K562 (cell line): ENCODE data around the gene RAD51D. TPM values are rescaled to one million over a fixed set of nuclear protein-coding genes. Genes with fewer than 3 reads are reported as not detected.

Source experiments
- BRF1 ChIP-seq: IDR thresholded peaks from 3 replicates; pipeline ENCODE4 v1.6.1; 2011; ENCODE audit warnings: borderline replicate concordance, mild to moderate bottlenecking; ENCODE audit not compliant: insufficient read length; ENCODE audit errors: extremely low read depth
- DACH1 ChIP-seq: fragments of 450-650 bp; IDR thresholded peaks from 2 replicates; pipeline ENCODE4 v1.6.1; 2018; ENCODE audit not compliant: partially characterized antibody
- DPF2 ChIP-seq: fragments of 450-650 bp; IDR thresholded peaks from 2 replicates; pipeline ENCODE4 v1.6.1; 2016
- FOSL1 ChIP-seq: fragments of 200-800 bp; sonication (Bioruptor generic); conservative IDR thresholded peaks from 2 replicates; pipeline ENCODE4 v1.6.1; 2016; ENCODE audit warnings: missing genetic modification characterization, missing compliant biosample characterization
- HEY1 ChIP-seq: fragments of 250-450 bp; sonication (Bioruptor Pico); IDR thresholded peaks from 2 replicates; pipeline ENCODE4 v1.5.0; 2020; ENCODE audit warnings: mild to moderate bottlenecking, moderate library complexity, borderline replicate concordance
- JUN ChIP-seq, 2 experiments: sonication (generic) in 1 of 2; formaldehyde crosslinking in 1 of 2; IDR thresholded peaks; 2 replicates each; pipeline versions ENCODE4 v1.6.1 to v1.8.0; 2012 to 2022; ENCODE audit warnings: borderline replicate concordance in 2 of 2, mild to moderate bottlenecking in 2 of 2, improper control_type of control experiment in 1 of 2, low read depth in 1 of 2, low read length in 1 of 2, missing genetic modification reagents in 1 of 2
- KLF1 ChIP-seq: fragments of 450-650 bp; IDR thresholded peaks from 2 replicates; pipeline ENCODE4 v1.6.1; 2016; ENCODE audit warnings: missing genetic modification characterization, missing compliant biosample characterization
- NCOA4 ChIP-seq: fragments of 450-650 bp; IDR thresholded peaks from 2 replicates; pipeline ENCODE4 v1.6.1; 2018; ENCODE audit warnings: mild to moderate bottlenecking; ENCODE audit not compliant: partially characterized antibody
- NFE2 ChIP-seq: IDR thresholded peaks from 2 replicates; pipeline ENCODE4 v1.6.1; 2014; ENCODE audit warnings: antibody characterized with exemption, low read depth
- RB1 ChIP-seq: fragments of 450-650 bp; IDR thresholded peaks from 2 replicates; pipeline ENCODE4 v1.6.1; 2017; ENCODE audit warnings: low read depth, mild to moderate bottlenecking
- VEZF1 ChIP-seq: fragments of 200-800 bp; sonication (Bioruptor generic); IDR thresholded peaks from 2 replicates; pipeline ENCODE4 v1.6.1; 2017; ENCODE audit warnings: missing genetic modification characterization, missing compliant biosample characterization
- ZNF239 ChIP-seq: fragments of 250-450 bp; sonication (Bioruptor Pico); IDR thresholded peaks from 2 replicates; pipeline ENCODE4 v1.4.0; 2020; ENCODE audit warnings: mild to moderate bottlenecking
- ZNF316 ChIP-seq: fragments of 450-650 bp; IDR thresholded peaks from 2 replicates; pipeline ENCODE4 v1.6.1; 2016
- ZNF384 ChIP-seq: IDR thresholded peaks from 2 replicates; pipeline ENCODE4 v1.6.1; 2012; ENCODE audit warnings: low read depth, low read length, improper control_type of control experiment
- ZNF584 ChIP-seq: fragments of 200-800 bp; sonication (Bioruptor generic); IDR thresholded peaks from 2 replicates; pipeline ENCODE4 v1.6.1; 2016; ENCODE audit warnings: low read depth, mild to moderate bottlenecking, missing genetic modification characterization, missing compliant biosample characterization
- ZNF655 ChIP-seq: fragments of 250-450 bp; sonication (Bioruptor Pico); IDR thresholded peaks from 2 replicates; pipeline ENCODE4 v1.5.0; 2021
- ZNF699 ChIP-seq: fragments of 250-450 bp; sonication (Bioruptor Pico); IDR thresholded peaks from 2 replicates; pipeline ENCODE4 v1.8.0; 2021; ENCODE audit warnings: mild to moderate bottlenecking, moderate library complexity; ENCODE audit not compliant: insufficient replicate concordance
- polyA plus RNA-seq, 8 experiments: library from polyadenylated mRNA; depleted of rRNA in 4 of 8; stranded (reverse) in 5 of 8; unstranded in 3 of 8; fragments of >200 nt; fragmentation: Nextera tagmentation in 2 of 8; fragmentation: Illumina TruSeq in 1 of 8; extraction: Ambion mirVana in 2 of 8; extraction: Trizol in 1 of 8; gene quantifications; 2 replicates each; pipeline versions ENCODE4 v1.2.1 to v1.2.3, GENCODE V29; 2011 to 2014; ENCODE audit warnings: inconsistent platforms in 1 of 8, missing spikeins in 1 of 8
- total RNA-seq, 7 experiments: library from RNA; depleted of rRNA in 6 of 7; stranded (reverse); fragments of >200 nt in 6 of 7; fragmentation: Illumina TruSeq in 2 of 7; extraction: Trizol in 2 of 7; gene quantifications; 2 replicates each; pipeline versions ENCODE4 v1.2.1 to v1.2.3, GENCODE V29; 2011 to 2021; ENCODE audit warnings: low replicate concordance in 1 of 7
- TF ChIP-seq, protein P1 (sequence below), 3 experiments: IDR thresholded peaks in 2 of 3; conservative IDR thresholded peaks in 1 of 3; 2 replicates each; pipeline ENCODE4 v1.5.1; 2011 to 2012; ENCODE audit warnings: low read length in 3 of 3, mild to moderate bottlenecking in 3 of 3, control low read depth in 2 of 3, improper control_type of control experiment in 1 of 3, inconsistent platforms in 1 of 3, low read depth in 1 of 3, mixed read lengths in 1 of 3, moderate library complexity in 1 of 3; ENCODE audit not compliant: insufficient read depth in 2 of 3
- TF ChIP-seq, protein P2 (sequence below), 2 experiments: fragments of 200-800 bp in 1 of 2; sonication (Bioruptor generic) in 1 of 2; sonication (generic) in 1 of 2; formaldehyde crosslinking in 1 of 2; IDR thresholded peaks in 1 of 2; conservative IDR thresholded peaks in 1 of 2; 2 replicates each; pipeline versions ENCODE4 v1.5.0 to v1.6.1; 2016 to 2020; ENCODE audit warnings: missing compliant biosample characterization in 1 of 2, missing genetic modification characterization in 1 of 2, missing genetic modification reagents in 1 of 2

RAD51D gene
- total and polyA plus RNA-seq, 9 of the 15 experiments (the other 6 are each of a cell fraction or from before 2014, with no cell fraction given), result 2.2 to 16.9 (median 8.7) TPM

- TF ChIP-seq, protein P1, sequence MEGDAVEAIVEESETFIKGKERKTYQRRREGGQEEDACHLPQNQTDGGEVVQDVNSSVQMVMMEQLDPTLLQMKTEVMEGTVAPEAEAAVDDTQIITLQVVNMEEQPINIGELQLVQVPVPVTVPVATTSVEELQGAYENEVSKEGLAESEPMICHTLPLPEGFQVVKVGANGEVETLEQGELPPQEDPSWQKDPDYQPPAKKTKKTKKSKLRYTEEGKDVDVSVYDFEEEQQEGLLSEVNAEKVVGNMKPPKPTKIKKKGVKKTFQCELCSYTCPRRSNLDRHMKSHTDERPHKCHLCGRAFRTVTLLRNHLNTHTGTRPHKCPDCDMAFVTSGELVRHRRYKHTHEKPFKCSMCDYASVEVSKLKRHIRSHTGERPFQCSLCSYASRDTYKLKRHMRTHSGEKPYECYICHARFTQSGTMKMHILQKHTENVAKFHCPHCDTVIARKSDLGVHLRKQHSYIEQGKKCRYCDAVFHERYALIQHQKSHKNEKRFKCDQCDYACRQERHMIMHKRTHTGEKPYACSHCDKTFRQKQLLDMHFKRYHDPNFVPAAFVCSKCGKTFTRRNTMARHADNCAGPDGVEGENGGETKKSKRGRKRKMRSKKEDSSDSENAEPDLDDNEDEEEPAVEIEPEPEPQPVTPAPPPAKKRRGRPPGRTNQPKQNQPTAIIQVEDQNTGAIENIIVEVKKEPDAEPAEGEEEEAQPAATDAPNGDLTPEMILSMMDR (IDR thresholded peaks at IDR 0.05 in 2 of 3, conservative IDR thresholded peaks at IDR 0.05 in 1 of 3; ENCODE audit: insufficient read depth in 2 of 3, low read depth in 1 of 3, low read length in 3 of 3), result peak; percentile 13 to 66 (median 51); a peak in 3 of 6 replicates
- TF ChIP-seq DACH1 (peak; percentile 39), ZNF384 (peak; percentile 73), ZNF699 (CRISPR knock-in tag) (no peak), ZNF239 (CRISPR knock-in tag) (peak; percentile 49; the same call in 1 of the 2 replicates), KLF1 (tag) (no peak), ZNF316 (peak; percentile 84), NFE2 (peak; percentile 96), BRF1 (no peak), JUN (IDR thresholded peaks at IDR 0.05; ENCODE audit: borderline replicate concordance, low read depth, low read length) (peak; percentile 93), JUN (CRISPR knock-in tag; IDR thresholded peaks at IDR 0.05; ENCODE audit: borderline replicate concordance) (no peak), DPF2 (peak; percentile 92), FOSL1 (peak; percentile 89), VEZF1 (CRISPR knock-in tag) (no peak; the same call in 1 of the 2 replicates), ZNF584 (peak; percentile 93), NCOA4 (no peak), RB1 (0 out of 2 replicates have a peak, but pooled peaks have one; percentile 13), ZNF655 (CRISPR knock-in tag) (no peak), HEY1 (no peak)
- TF ChIP-seq, protein P2, sequence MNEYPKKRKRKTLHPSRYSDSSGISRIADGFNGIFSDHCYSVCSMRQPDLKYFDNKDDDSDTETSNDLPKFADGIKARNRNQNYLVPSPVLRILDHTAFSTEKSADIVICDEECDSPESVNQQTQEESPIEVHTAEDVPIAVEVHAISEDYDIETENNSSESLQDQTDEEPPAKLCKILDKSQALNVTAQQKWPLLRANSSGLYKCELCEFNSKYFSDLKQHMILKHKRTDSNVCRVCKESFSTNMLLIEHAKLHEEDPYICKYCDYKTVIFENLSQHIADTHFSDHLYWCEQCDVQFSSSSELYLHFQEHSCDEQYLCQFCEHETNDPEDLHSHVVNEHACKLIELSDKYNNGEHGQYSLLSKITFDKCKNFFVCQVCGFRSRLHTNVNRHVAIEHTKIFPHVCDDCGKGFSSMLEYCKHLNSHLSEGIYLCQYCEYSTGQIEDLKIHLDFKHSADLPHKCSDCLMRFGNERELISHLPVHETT (CRISPR knock-in tag; conservative IDR thresholded peaks at IDR 0.05 in 1 of 2, IDR thresholded peaks at IDR 0.05 in 1 of 2), result peak in 1 of 2 experiments; percentile 20; a peak in 1 of 4 replicates
Observed at GRCh38 chr17:35063514-35064223, 56.0 kb downstream of the RAD51D start, which contains the start of gene RFFL (continued).
